DMS53 treated with DMSO at 0.1 percent for 48 hours (cell line): Measurements from ENCODE around the gene NUP210.
"Not testable (repeated sequence)": the region's sequence is repeated elsewhere in the genome, so short reads cannot be mapped to it uniquely, and the experiment has no call there.

Experiments
- DNase-seq: peaks from one replicate; lab custom pipeline; 2025; ENCODE audit not compliant: unreplicated experiment; lab: John Stamatoyannopoulos, UW

Gene NUP210

GRCh38 chr3:13429631-13430291, 9.6 kb upstream of the NUP210 start:
- no peak for DNase-seq

GRCh38 chr3:13428678-13429077, 8.6 kb upstream of the NUP210 start:
- DNase-seq, result not testable (repeated sequence)

GRCh38 chr3:13427662-13428603, 7.8 kb upstream of the NUP210 start:
- no peak for DNase-seq

GRCh38 chr3:13426591-13426990, 6.5 kb upstream of the NUP210 start:
- no peak for DNase-seq

GRCh38 chr3:13425689-13426088, 5.6 kb upstream of the NUP210 start:
- DNase-seq, result no peak

GRCh38 chr3:13424865-13425617, 4.9 kb upstream of the NUP210 start:
- no peak for DNase-seq

- DNase-seq, result no peak
Measured at GRCh38 chr3:13424141-13424844, 4.2 kb upstream of the NUP210 start.

- peak; percentile 3 for DNase-seq
Measured at GRCh38 chr3:13420831-13421765, 976 bp upstream of the NUP210 start.

- DNase-seq, result no peak
Measured at GRCh38 chr3:13419505-13420044, 547 bp downstream of the NUP210 start.

- DNase-seq, result no peak
Measured at GRCh38 chr3:13417166-13417947, 2.8 kb downstream of the NUP210 start.

- DNase-seq, result no peak
Measured at GRCh38 chr3:13415997-13416793, 3.9 kb downstream of the NUP210 start.

- DNase-seq, result no peak
Measured at GRCh38 chr3:13415236-13415986, 4.7 kb downstream of the NUP210 start.

- no peak for DNase-seq
Measured at GRCh38 chr3:13414040-13414729, 5.9 kb downstream of the NUP210 start.

GRCh38 chr3:13411186-13411860, 8.8 kb downstream of the NUP210 start:
- DNase-seq, result peak; percentile 12

- no peak for DNase-seq
Measured at GRCh38 chr3:13408890-13409289, 11.2 kb downstream of the NUP210 start.

- no peak for DNase-seq
Measured at GRCh38 chr3:13407926-13408325, 12.2 kb downstream of the NUP210 start.
